Measurements from ENCODE around the gene PC. TPM values are rescaled to one million over a fixed set of nuclear protein-coding genes. Genes with fewer than 3 reads are reported as not detected.

PC gene
- total RNA-seq, 1 experiment from 2014 or later = 24.5 TPM

DNA sequence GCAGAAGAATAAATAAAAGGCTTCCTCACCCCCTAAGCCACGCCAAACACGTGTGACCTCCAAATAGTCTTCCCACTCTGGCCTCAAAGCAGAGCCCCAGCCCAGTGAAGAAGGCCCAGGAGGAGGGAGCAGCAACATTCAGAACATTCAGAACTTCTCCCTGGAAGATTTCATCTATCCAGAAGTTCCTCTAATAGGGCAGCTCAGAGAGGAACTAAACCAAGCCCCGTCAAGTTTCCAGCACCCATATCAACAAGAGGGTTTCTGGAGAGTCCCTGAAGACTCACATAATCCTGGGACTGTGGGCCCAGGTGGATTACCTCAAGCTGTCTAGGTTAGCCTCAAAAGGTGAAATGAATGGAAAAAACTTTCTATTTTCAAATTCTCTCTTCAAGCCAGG is 39.4 kb downstream of the PC start:
- no peaks in the 10 kb centered on the region for H3K36me3 ChIP-seq (ENCODE audit: low read depth, low read length)
- H3K79me2 ChIP-seq (ENCODE audit: low read length) = no peaks in the 10 kb centered on the region
- no peak overlapping the region for H3K4me3 ChIP-seq (ENCODE audit: low read length)
- H3K9me2 ChIP-seq (replicated peaks; ENCODE audit: low read length) = no peaks in the 10 kb centered on the region
- BruUV-seq (replicated peaks) = no TSS peak
- no peak overlapping the region for H3K27ac ChIP-seq (ENCODE audit: low read length)
- ATAC-seq (no peak), DNase-seq (no peak)
- H3K4me2 ChIP-seq (ENCODE audit: low read length) = no peak overlapping the region
- H3K27me3 ChIP-seq (ENCODE audit: low read length) = no peaks in the 10 kb centered on the region
- H3K9ac ChIP-seq (ENCODE audit: low read length) = no peak overlapping the region
- intact Hi-C loops (cut with micrococcal nuclease) = no loop called here
- H3K4me1 ChIP-seq (ENCODE audit: insufficient read depth, low read length) = no peaks in the 10 kb centered on the region
- POLR2A ChIA-PET (ENCODE audit: unreplicated experiment) = no interaction called here
- no peaks in the 10 kb centered on the region for H4K20me1 ChIP-seq (ENCODE audit: low read length)
- no peak overlapping the region for H2AFZ ChIP-seq (ENCODE audit: low read length)
- no peaks in the 10 kb centered on the region for H3K9me3 ChIP-seq (ENCODE audit: low read length)
- TF ChIP-seq EZH2 (IDR thresholded peaks at IDR 0.05; ENCODE audit: low read length, unreplicated experiment) = no peak
- TF ChIP-seq, protein P1, sequence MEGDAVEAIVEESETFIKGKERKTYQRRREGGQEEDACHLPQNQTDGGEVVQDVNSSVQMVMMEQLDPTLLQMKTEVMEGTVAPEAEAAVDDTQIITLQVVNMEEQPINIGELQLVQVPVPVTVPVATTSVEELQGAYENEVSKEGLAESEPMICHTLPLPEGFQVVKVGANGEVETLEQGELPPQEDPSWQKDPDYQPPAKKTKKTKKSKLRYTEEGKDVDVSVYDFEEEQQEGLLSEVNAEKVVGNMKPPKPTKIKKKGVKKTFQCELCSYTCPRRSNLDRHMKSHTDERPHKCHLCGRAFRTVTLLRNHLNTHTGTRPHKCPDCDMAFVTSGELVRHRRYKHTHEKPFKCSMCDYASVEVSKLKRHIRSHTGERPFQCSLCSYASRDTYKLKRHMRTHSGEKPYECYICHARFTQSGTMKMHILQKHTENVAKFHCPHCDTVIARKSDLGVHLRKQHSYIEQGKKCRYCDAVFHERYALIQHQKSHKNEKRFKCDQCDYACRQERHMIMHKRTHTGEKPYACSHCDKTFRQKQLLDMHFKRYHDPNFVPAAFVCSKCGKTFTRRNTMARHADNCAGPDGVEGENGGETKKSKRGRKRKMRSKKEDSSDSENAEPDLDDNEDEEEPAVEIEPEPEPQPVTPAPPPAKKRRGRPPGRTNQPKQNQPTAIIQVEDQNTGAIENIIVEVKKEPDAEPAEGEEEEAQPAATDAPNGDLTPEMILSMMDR (conservative IDR thresholded peaks at IDR 0.05; ENCODE audit: low read depth, low read length) = no peak
- no peak for TF ChIP-seq EZH2phosphoT487 (IDR thresholded peaks at IDR 0.05; ENCODE audit: borderline replicate concordance, low read length)
- CTCF ChIA-PET = no interaction called here
- no peaks in the 10 kb centered on the region for H3F3A ChIP-seq (ENCODE audit: low read length, unreplicated experiment)

DNA sequence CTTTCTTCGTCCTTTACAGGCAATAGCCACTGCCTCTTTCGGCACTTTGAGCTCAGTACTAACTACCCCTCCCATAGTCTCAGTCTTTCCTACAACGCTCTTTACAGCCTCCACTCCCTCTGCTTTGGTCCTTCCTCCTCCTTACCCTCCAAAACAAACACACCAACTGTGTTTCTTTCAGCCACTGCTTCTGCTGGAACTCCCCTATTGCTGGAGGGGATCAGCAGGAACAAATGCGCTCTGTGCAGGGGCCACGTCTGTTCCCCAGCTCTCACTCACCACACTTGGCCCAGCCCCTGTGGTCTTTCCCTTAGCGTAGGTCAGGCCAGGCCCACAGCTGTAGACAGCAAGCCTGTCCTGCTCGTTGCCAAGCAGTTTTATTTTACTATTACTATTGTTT is 42.3 kb downstream of the PC start:
- Histone ChIP-seq H3K4me1 (ENCODE audit: insufficient read depth, low read length) (no peaks in the 10 kb centered on the region), H3K27me3 (ENCODE audit: low read length) (no peaks in the 10 kb centered on the region), H3K9me3 (ENCODE audit: low read length) (no peaks in the 10 kb centered on the region), H3K79me2 (ENCODE audit: low read length) (no peaks in the 10 kb centered on the region), H3K36me3 (ENCODE audit: low read depth, low read length) (no peaks in the 10 kb centered on the region), H3K9ac (ENCODE audit: low read length) (no peak overlapping the region), H3K4me3 (ENCODE audit: low read length) (no peak overlapping the region), H4K20me1 (ENCODE audit: low read length) (no peaks in the 10 kb centered on the region), H3F3A (ENCODE audit: low read length, unreplicated experiment) (no peaks in the 10 kb centered on the region), H3K4me2 (ENCODE audit: low read length) (no peak overlapping the region), H2AFZ (ENCODE audit: low read length) (no peak overlapping the region), H3K9me2 (replicated peaks; ENCODE audit: low read length) (no peaks in the 10 kb centered on the region), H3K27ac (ENCODE audit: low read length) (no peak overlapping the region)
- TF ChIP-seq EZH2 (IDR thresholded peaks at IDR 0.05; ENCODE audit: low read length, unreplicated experiment) = no peak
- TF ChIP-seq, protein P1 (conservative IDR thresholded peaks at IDR 0.05; ENCODE audit: low read depth, low read length) = no peak
- no peak for TF ChIP-seq EZH2phosphoT487 (IDR thresholded peaks at IDR 0.05; ENCODE audit: borderline replicate concordance, low read length)
- ChIA-PET POLR2A (ENCODE audit: unreplicated experiment) (no interaction called here), CTCF (no interaction called here)
- no TSS peak for BruUV-seq (replicated peaks)
- DNase-seq (no peak), ATAC-seq (no peak)
- intact Hi-C loops (cut with micrococcal nuclease) = no loop called here

DNA sequence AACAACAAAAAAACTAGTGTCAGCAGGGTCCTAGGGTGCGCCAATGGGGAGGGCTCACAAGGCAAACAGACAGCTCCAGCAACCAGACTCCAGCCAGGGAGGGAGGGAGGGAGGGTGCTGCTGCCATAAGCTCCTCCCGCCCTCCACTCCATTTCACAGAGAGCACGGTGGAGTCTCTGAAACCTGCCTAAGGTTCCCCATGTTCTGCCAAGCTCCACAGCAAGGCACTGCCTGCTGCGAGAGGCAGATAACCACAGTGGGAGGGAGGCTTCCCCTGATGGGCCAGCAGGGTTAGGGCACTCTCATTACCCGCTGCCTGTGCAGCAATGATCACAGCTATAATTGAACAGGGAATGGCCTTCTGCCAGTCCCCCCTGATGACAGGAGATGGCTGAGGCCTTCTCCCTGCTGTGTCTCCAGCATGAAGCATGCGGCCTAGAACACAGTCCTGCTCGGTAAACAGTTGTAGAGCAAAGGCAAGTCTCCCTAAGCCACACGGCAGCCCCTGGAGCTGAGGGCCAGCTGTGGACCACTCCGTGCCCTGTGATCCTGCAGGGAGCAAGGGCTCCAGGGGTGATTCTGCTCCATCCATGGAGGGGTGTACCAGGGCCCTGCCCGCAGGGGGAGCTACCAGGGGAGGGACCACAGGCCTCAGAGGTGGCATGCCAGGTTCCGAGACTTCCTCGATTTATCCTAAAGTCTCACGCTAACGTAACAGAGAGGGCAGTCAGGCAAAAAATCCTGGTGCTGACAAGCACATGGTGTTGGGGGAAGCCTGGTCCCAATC is 42.9 kb downstream of the PC start:
- CTCF ChIA-PET = interaction anchor here (0.6 kb wide), 1 partner anchor 34 kb away, joined by 3 read pairs; no protein-coding TSS in a partner anchor

More for the DNA sequence above, 42.9 kb downstream of the PC start:
- no peaks in the 10 kb centered on the region for H4K20me1 ChIP-seq (ENCODE audit: low read length)
- H3K4me2 ChIP-seq (ENCODE audit: low read length) = no peak overlapping the region
- BruUV-seq (replicated peaks) = no TSS peak
- no peaks in the 10 kb centered on the region for H3K36me3 ChIP-seq (ENCODE audit: low read depth, low read length)
- no peak for ATAC-seq
- H3K4me1 ChIP-seq (ENCODE audit: insufficient read depth, low read length) = no peaks in the 10 kb centered on the region
- H3K79me2 ChIP-seq (ENCODE audit: low read length) = no peaks in the 10 kb centered on the region
- POLR2A ChIA-PET (ENCODE audit: unreplicated experiment) = no interaction called here
- H3K9me2 ChIP-seq (replicated peaks; ENCODE audit: low read length) = no peaks in the 10 kb centered on the region
- H2AFZ ChIP-seq (ENCODE audit: low read length) = no peak overlapping the region
- DNase-seq = no peak
- TF ChIP-seq, protein P1 (conservative IDR thresholded peaks at IDR 0.05; ENCODE audit: low read depth, low read length) = peak; percentile 27
- TF ChIP-seq EZH2 (IDR thresholded peaks at IDR 0.05; ENCODE audit: low read length, unreplicated experiment) = no peak
- intact Hi-C loops (cut with micrococcal nuclease) = no loop called here
- H3F3A ChIP-seq (ENCODE audit: low read length, unreplicated experiment) = no peaks in the 10 kb centered on the region
- H3K27me3 ChIP-seq (ENCODE audit: low read length) = no peaks in the 10 kb centered on the region
- H3K9me3 ChIP-seq (ENCODE audit: low read length) = no peaks in the 10 kb centered on the region
- H3K27ac ChIP-seq (ENCODE audit: low read length) = no peak overlapping the region
- H3K4me3 ChIP-seq (ENCODE audit: low read length) = no peak overlapping the region
- no peak overlapping the region for H3K9ac ChIP-seq (ENCODE audit: low read length)

Measured in PC-3 (cell line).